A549 (cell line): Measurements from ENCODE around the gene CTIF. TPM values are rescaled to one million over a fixed set of nuclear protein-coding genes. Genes with fewer than 3 reads are reported as not detected.

Source experiments
- ATAC-seq, 2 experiments: fragments of 200-7000 bp in 1 of 2; fragments of >200 bp in 1 of 2; cut with Nextera tagmentation in 1 of 2; cut with Tn5 transposase in 1 of 2; 3 replicates each; pipeline versions ENCODE4 v1.8.0 to v1.9.1; 2018 to 2020; ENCODE audit warnings: mild to moderate bottlenecking in 1 of 2, moderate library complexity in 1 of 2
- CTCF ChIA-PET: fragments of 300-600 bp; sonication (Branson Sonifier 250); formaldehyde crosslinking; extraction: SDS; loops from one replicate; lab custom pipeline; 2021; ENCODE audit warnings: antibody characterized with exemption, inconsistent platforms; lab: Yijun Ruan, JAX
- POLR2A ChIA-PET: fragments of 350-600 bp; formaldehyde crosslinking; extraction: SDS; loops from one replicate; lab custom pipeline; 2021; ENCODE audit warnings: antibody characterized with exemption, inconsistent platforms; lab: Yijun Ruan, JAX
- DNase-seq, 2 experiments: peaks; one replicate each; pipeline versions ENCODE4 v3.0.0 to v3.0.0-alpha.2; 2011 to 2016; ENCODE audit warnings: low read depth in 1 of 2, low spot score in 1 of 2
- FAIRE-seq: peaks from 2 replicates; lab custom pipeline; 2011; peaks lifted over from hg19 to GRCh38; lab: Jason Lieb, UNC
- H3K27ac ChIP-seq, 2 experiments: fragments of >200 bp; sonication (Bioruptor Twin); formaldehyde crosslinking; 3 replicates each; pipeline ENCODE4 v1.5.1; 2016 to 2017
- H3K4me1 ChIP-seq: fragments of >200 bp; sonication (Bioruptor Twin); formaldehyde crosslinking; 3 replicates; pipeline ENCODE4 v1.6.1; 2016
- H3K4me2 ChIP-seq: fragments of >200 bp; sonication (Bioruptor Twin); formaldehyde crosslinking; 3 replicates; pipeline ENCODE4 v1.6.1; 2016
- H3K4me3 ChIP-seq: fragments of >200 bp; sonication (Bioruptor Twin); formaldehyde crosslinking; 3 replicates; pipeline ENCODE4 v1.5.1; 2016
- H3K9me3 ChIP-seq: fragments of >200 bp; sonication (Bioruptor Twin); formaldehyde crosslinking; 3 replicates; pipeline ENCODE4 v1.6.1; 2016
- CBX2 ChIP-seq: fragments of 200-600 bp; sonication (generic); IDR thresholded peaks from 2 replicates; pipeline ENCODE4 v1.6.1; 2016; ENCODE audit warnings: low read depth, mild to moderate bottlenecking, borderline replicate concordance
- CBX8 ChIP-seq: fragments of 200-600 bp; sonication (generic); IDR thresholded peaks from 2 replicates; pipeline ENCODE4 v1.6.1; 2016
- EHMT2 ChIP-seq: fragments of 200-600 bp; sonication (generic); IDR thresholded peaks from 2 replicates; pipeline ENCODE4 v1.6.1; 2016; ENCODE audit warnings: antibody characterized with exemption, low read depth, mild to moderate bottlenecking, moderate library complexity
- EP300 ChIP-seq, 2 experiments: fragments of >200 bp; sonication (Bioruptor Twin); formaldehyde crosslinking; IDR thresholded peaks; 2 replicates in 1 of 2; 3 replicates in 1 of 2; pipeline ENCODE4 v1.6.1; 2016 to 2017
- FOSL2 ChIP-seq, 2 experiments: fragments of 450-650 bp in 1 of 2; fragments of >200 bp in 1 of 2; sonication (Bioruptor Twin) in 1 of 2; formaldehyde crosslinking; IDR thresholded peaks; 2 replicates each; pipeline versions ENCODE4 v1.5.0 to v1.6.1; 2016 to 2020; ENCODE audit warnings: mild to moderate bottlenecking in 1 of 2, moderate library complexity in 1 of 2
- GATA3 ChIP-seq: IDR thresholded peaks from 2 replicates; pipeline ENCODE4 v1.6.1; 2012; ENCODE audit warnings: borderline replicate concordance
- HOXB13 ChIP-seq: fragments of 250-450 bp; sonication (Bioruptor Pico); IDR thresholded peaks from 2 replicates; pipeline ENCODE4 v1.5.0; 2020; ENCODE audit warnings: low read depth, mild to moderate bottlenecking, moderate library complexity
- HOXB5 ChIP-seq: fragments of 250-450 bp; sonication (Bioruptor Pico); IDR thresholded peaks from 2 replicates; pipeline ENCODE4 v1.5.0; 2020; ENCODE audit warnings: mild to moderate bottlenecking, moderate library complexity
- JUN ChIP-seq, 2 experiments: fragments of >200 bp; sonication (Bioruptor Twin); formaldehyde crosslinking; IDR thresholded peaks; 2 replicates in 1 of 2; 3 replicates in 1 of 2; pipeline ENCODE4 v1.6.1; 2016 to 2017
- KDM5A ChIP-seq: fragments of 200-600 bp; sonication (generic); IDR thresholded peaks from 2 replicates; pipeline ENCODE4 v1.6.1; 2016; ENCODE audit warnings: antibody characterized with exemption, mild to moderate bottlenecking
- MAZ ChIP-seq: fragments of 150-350 bp; IDR thresholded peaks from 2 replicates; pipeline ENCODE4 v1.6.1; 2014; ENCODE audit warnings: antibody characterized with exemption, low read depth, low read length, borderline replicate concordance
- MYC ChIP-seq: IDR thresholded peaks from 2 replicates; pipeline ENCODE4 v1.6.1; 2012; ENCODE audit warnings: mild to moderate bottlenecking, inconsistent platforms, low read length, improper control_type of control experiment, borderline replicate concordance
- NPAS2 ChIP-seq: fragments of 250-450 bp; sonication (Bioruptor Pico); IDR thresholded peaks from 2 replicates; pipeline ENCODE4 v1.8.0; 2022; ENCODE audit warnings: mild to moderate bottlenecking, moderate library complexity, borderline replicate concordance
- NR3C1 ChIP-seq: fragments of >200 bp; sonication (Bioruptor Twin); formaldehyde crosslinking; IDR thresholded peaks from 3 replicates; pipeline ENCODE4 v1.6.1; 2017
- PHF8 ChIP-seq: fragments of 200-600 bp; sonication (generic); IDR thresholded peaks from 2 replicates; pipeline ENCODE4 v1.6.1; 2016; ENCODE audit warnings: low read depth, mild to moderate bottlenecking, antibody characterized with exemption, moderate library complexity, borderline replicate concordance
- RCOR1 ChIP-seq: fragments of 150-350 bp; IDR thresholded peaks from 2 replicates; pipeline ENCODE4 v1.6.1; 2014; ENCODE audit warnings: antibody characterized with exemption, low read length, low read depth
- REST ChIP-seq: fragments of 200-600 bp; sonication (generic); IDR thresholded peaks from 2 replicates; pipeline ENCODE4 v1.6.1; 2016; ENCODE audit warnings: antibody characterized with exemption, mild to moderate bottlenecking, moderate library complexity
- RFX5 ChIP-seq: fragments of 450-650 bp; IDR thresholded peaks from 2 replicates; pipeline ENCODE4 v1.7.1; 2014; ENCODE audit warnings: antibody characterized with exemption, mild to moderate bottlenecking, moderate library complexity
- RNF2 ChIP-seq: fragments of 200-600 bp; sonication (generic); IDR thresholded peaks from 2 replicates; pipeline ENCODE4 v1.6.1; 2016; ENCODE audit warnings: low read depth, mild to moderate bottlenecking, antibody characterized with exemption, moderate library complexity, borderline replicate concordance
- SMC3 ChIP-seq: fragments of >200 bp; sonication (Bioruptor Twin); formaldehyde crosslinking; IDR thresholded peaks from 3 replicates; pipeline ENCODE4 v1.6.1; 2018; ENCODE audit warnings: inconsistent platforms
- SREBF2 ChIP-seq: fragments of 450-650 bp; IDR thresholded peaks from 2 replicates; pipeline ENCODE4 v1.6.1; 2014; ENCODE audit warnings: mild to moderate bottlenecking, moderate library complexity
- ZFP36 ChIP-seq: fragments of 450-650 bp; IDR thresholded peaks from 2 replicates; pipeline ENCODE4 v1.6.1; 2014; ENCODE audit warnings: borderline replicate concordance; ENCODE audit not compliant: partially characterized antibody
- ZSCAN20 ChIP-seq: fragments of 250-450 bp; sonication (Bioruptor Pico); IDR thresholded peaks from 2 replicates; pipeline ENCODE4 v1.8.0; 2022; ENCODE audit warnings: mild to moderate bottlenecking, moderate library complexity
- WGBS: methylation state at CpG from one replicate; pipeline ENCODE4 v1.1.6; 2017; ENCODE audit errors: missing lambda C conversion rate; 5-methylcytosine and 5-hydroxymethylcytosine counted together
- polyA plus RNA-seq, 4 experiments: library from polyadenylated mRNA; depleted of rRNA in 3 of 4; stranded (reverse); fragments of >200 nt; fragmentation: RNase III in 1 of 4; extraction: RNeasy Plus Mini Kit Qiagen cat#74134 plus additional on column Dnase treatment in 1 of 4; gene quantifications; 2 replicates in 3 of 4; 3 replicates in 1 of 4; pipeline ENCODE4 v1.2.3, GENCODE V29; 2011 to 2017
- TF ChIP-seq, protein P1 (sequence below): fragments of 250-450 bp; sonication (Bioruptor Pico); IDR thresholded peaks from 2 replicates; pipeline ENCODE4 v1.5.0; 2020; ENCODE audit warnings: low read depth, mild to moderate bottlenecking, moderate library complexity
- TF ChIP-seq, protein P2 (sequence below): IDR thresholded peaks from 2 replicates; pipeline ENCODE4 v1.6.1; 2012
- TF ChIP-seq, protein P3 (sequence below): fragments of 450-650 bp; IDR thresholded peaks from 2 replicates; pipeline ENCODE4 v1.6.1; 2014; ENCODE audit warnings: antibody characterized with exemption

Gene CTIF
- polyA plus RNA-seq, 2 of the 4 experiments (the other 2 are of a cell fraction) = 17.0 to 24.7 TPM

GRCh38 chr18:48814490-48815178 is 275.8 kb downstream of the CTIF start:
- ATAC-seq (no peak), FAIRE-seq (no peak), DNase-seq (no peak)
- CTCF ChIA-PET = interaction anchor here (1.5 to 1.7 kb wide), 2 partner anchors 14 to 38 kb away, joined by 3 to 6 read pairs; no protein-coding TSS in a partner anchor
- Histone ChIP-seq H3K4me2 (no peak overlapping the region), H3K9me3 (no peaks in the 10 kb centered on the region)
- POLR2A ChIA-PET = no interaction called here
- TF ChIP-seq RCOR1 (no peak), JUN (IDR thresholded peaks at IDR 0.05) (no peak), SREBF2 (no peak), GATA3 (no peak), MYC (no peak), HOXB5 (CRISPR knock-in tag) (no peak), EHMT2 (no peak), PHF8 (no peak), CBX2 (no peak)
- TF ChIP-seq, all 56 proteins: peak for 0
- 92% methylated on average over 5 of the region's 5 CpGs for WGBS
- Histone ChIP-seq H3K27ac (no peak overlapping the region), H3K4me1 (peaks cover 8% of the 10 kb centered on the region; the same call in 1 of the 3 replicates), H3K4me3 (no peak overlapping the region)

GRCh38 chr18:48815179-48815515 is 276.3 kb downstream of the CTIF start:
- Histone ChIP-seq H3K27ac (no peak overlapping the region), H3K4me1 (peaks cover 8% of the 10 kb centered on the region; the same call in 1 of the 3 replicates), H3K9me3 (no peaks in the 10 kb centered on the region), H3K4me3 (no peak overlapping the region), H3K4me2 (no peak overlapping the region)
- ATAC-seq (no peak), FAIRE-seq (no peak), DNase-seq (no peak)
- CTCF ChIA-PET = interaction anchor here (1.5 to 1.7 kb wide), 2 partner anchors 13 to 38 kb away, joined by 3 to 6 read pairs; no protein-coding TSS in a partner anchor
- POLR2A ChIA-PET = no interaction called here
- TF ChIP-seq, protein P1, sequence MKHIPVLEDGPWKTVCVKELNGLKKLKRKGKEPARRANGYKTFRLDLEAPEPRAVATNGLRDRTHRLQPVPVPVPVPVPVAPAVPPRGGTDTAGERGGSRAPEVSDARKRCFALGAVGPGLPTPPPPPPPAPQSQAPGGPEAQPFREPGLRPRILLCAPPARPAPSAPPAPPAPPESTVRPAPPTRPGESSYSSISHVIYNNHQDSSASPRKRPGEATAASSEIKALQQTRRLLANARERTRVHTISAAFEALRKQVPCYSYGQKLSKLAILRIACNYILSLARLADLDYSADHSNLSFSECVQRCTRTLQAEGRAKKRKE (CRISPR knock-in tag) = no peak
- no peak for TF ChIP-seq EHMT2
- TF ChIP-seq SMC3 = no peak
- TF ChIP-seq HOXB13 (CRISPR knock-in tag) = no peak
- no peak for TF ChIP-seq NR3C1
- no peak for TF ChIP-seq FOSL2 (IDR thresholded peaks at IDR 0.05)
- no peak for TF ChIP-seq FOSL2 (CRISPR knock-in tag; IDR thresholded peaks at IDR 0.05)
- TF ChIP-seq HOXB5 (CRISPR knock-in tag) = no peak
- TF ChIP-seq SREBF2 = no peak
- no peak for TF ChIP-seq NPAS2 (CRISPR knock-in tag)
- TF ChIP-seq, protein P2, sequence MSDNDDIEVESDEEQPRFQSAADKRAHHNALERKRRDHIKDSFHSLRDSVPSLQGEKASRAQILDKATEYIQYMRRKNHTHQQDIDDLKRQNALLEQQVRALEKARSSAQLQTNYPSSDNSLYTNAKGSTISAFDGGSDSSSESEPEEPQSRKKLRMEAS = no peak
- TF ChIP-seq, protein P3, sequence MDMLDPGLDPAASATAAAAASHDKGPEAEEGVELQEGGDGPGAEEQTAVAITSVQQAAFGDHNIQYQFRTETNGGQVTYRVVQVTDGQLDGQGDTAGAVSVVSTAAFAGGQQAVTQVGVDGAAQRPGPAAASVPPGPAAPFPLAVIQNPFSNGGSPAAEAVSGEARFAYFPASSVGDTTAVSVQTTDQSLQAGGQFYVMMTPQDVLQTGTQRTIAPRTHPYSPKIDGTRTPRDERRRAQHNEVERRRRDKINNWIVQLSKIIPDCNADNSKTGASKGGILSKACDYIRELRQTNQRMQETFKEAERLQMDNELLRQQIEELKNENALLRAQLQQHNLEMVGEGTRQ = no peak
- TF ChIP-seq ZSCAN20 = no peak
- no peak for TF ChIP-seq EP300 (IDR thresholded peaks at IDR 0.05)
- no peak for TF ChIP-seq RFX5
- TF ChIP-seq REST = no peak
- no peak for TF ChIP-seq RNF2
- TF ChIP-seq MAZ = no peak
- no peak for TF ChIP-seq ZFP36
- no peak for TF ChIP-seq CBX8
- no peak for TF ChIP-seq KDM5A
- WGBS = 92% methylated on average over 1 of the region's 1 CpG
